Pancreas (tissue), 10 donors: Measurements from ENCODE around the gene MLF1. TPM values are rescaled to one million over a fixed set of nuclear protein-coding genes. Genes with fewer than 3 reads are reported as not detected.

ENCODE experiments used
- ATAC-seq, 4 donors: fragments of 200-7000 bp; cut with Tn5 transposase; one replicate each; pipeline versions ENCODE4 v1.8.0 to v1.9.1; 2020; ENCODE audit warnings: mild to moderate bottlenecking in 4 of 4, moderate library complexity in 4 of 4
- DNase-seq, 6 donors: peaks; one replicate each; pipeline ENCODE4 v3.0.0-alpha.2; 2020
- FAIRE-seq: peaks from 2 replicates; lab custom pipeline; 2012; peaks lifted over from hg19 to GRCh38; lab: Jason Lieb, UNC
- H3K27ac ChIP-seq, 4 donors: fragments of 200-600 bp; sonication (generic); 1 replicate in 3 of 4; 2 replicates in 1 of 4; pipeline versions ENCODE4 v1.5.0 to v1.8.0; 2020
- H3K27me3 ChIP-seq, 4 donors: fragments of 200-600 bp; one replicate each; pipeline ENCODE4 v1.8.0; 2021
- H3K36me3 ChIP-seq, 3 donors: fragments of 200-600 bp; sonication (generic) in 1 of 3; one replicate each; pipeline versions ENCODE4 v1.5.0 to v1.8.0; 2020 to 2021
- H3K4me1 ChIP-seq, 3 donors: fragments of 200-600 bp; one replicate each; pipeline ENCODE4 v1.8.0; 2021
- H3K4me3 ChIP-seq, 4 donors: fragments of 200-600 bp; sonication (generic) in 2 of 4; one replicate each; pipeline versions ENCODE4 v1.5.0 to v1.8.0; 2020 to 2021
- H3K9me3 ChIP-seq, 4 donors: fragments of 200-600 bp; one replicate each; pipeline ENCODE4 v1.8.0; 2021
- CTCF ChIP-seq, 4 donors: fragments of 200-600 bp; sonication (generic) in 3 of 4; IDR thresholded peaks; one replicate each; pipeline versions ENCODE4 v1.5.0 to v1.8.0; 2021; ENCODE audit warnings: antibody characterized with exemption in 4 of 4
- WGBS, 2 donors: extraction: QIAGEN DNeasy Blood & Tissue Kit; methylation state at CpG; one replicate each; pipeline ENCODE4 v1.1.7; 2013; 5-methylcytosine and 5-hydroxymethylcytosine counted together
- intact Hi-C, 3 donors: fragments of 100-400 bp; cut with DNase I; formaldehyde crosslinking; loops; one replicate each; pipeline versions ENCODE4 v1.11.1 to v1.14.2; 2022
- polyA plus RNA-seq, 2 donors: library from polyadenylated mRNA; stranded (reverse); fragments of 200-250 nt; gene quantifications; one replicate each; pipeline ENCODE4 v1.2.3, GENCODE V29; 2013
- total RNA-seq, 6 donors: library from RNA; stranded (reverse); fragmentation: NEBNext Ultra II Directional in 4 of 6; extraction: Animal tissue kit (Norgen Biotek cat#: 25700) in 4 of 6; gene quantifications; one replicate each; pipeline versions ENCODE4 v1.2.1 to v1.2.4, GENCODE V29; 2021 to 2023
- donor health status: healthy with polysubstance abuse.
- donor health status: DM: no; HTN: no; CAD: no; lungs with moderate emphysema.
- donor health status: DM: no; HTN: no; CAD: no.
- donor health status: control.
- donor health status: control.
- donor health status: Bipolar disorder and iron deficiency.
- donor health status: DM: yes; HTN: yes; CAD: no.
- donor health status: DM: no; HTN: no; CAD: no.
- donor health status: DM: no; HTN: no; CAD: no.
- donor health status: DM: yes; HTN: yes; CAD: no.

The MLF1 gene
- total and polyA plus RNA-seq, 8 donors, result 1.2 to 12.0 (median 3.6) TPM

- no peak for TF ChIP-seq CTCF (IDR thresholded peaks at IDR 0.05)
- intact Hi-C loops, result no loop called here
- WGBS, 2 donors, result 88 to 89% methylated on average over 5 to 6 of the region's 6 CpGs
Measured at GRCh38 chr3:158565076-158565475, 5.9 kb upstream of the MLF1 start.

GRCh38 chr3:158568784-158569183 lies 2.2 kb upstream of the MLF1 start:
- DNase-seq, result no peak
- FAIRE-seq, result no peak
- ATAC-seq, result no peak
- Histone ChIP-seq H3K36me3 (no peaks in the 10 kb centered on the region), H3K4me1 (no peaks in the 10 kb centered on the region), H3K27ac (no peak overlapping the region), H3K9me3 (no peaks in the 10 kb centered on the region), H3K27me3 (no peaks in the 10 kb centered on the region), H3K4me3 (no peak overlapping the region)
- WGBS, 2 donors, result 73 to 82% methylated on average over 3 of the region's 3 CpGs
- intact Hi-C loops, result no loop called here
- TF ChIP-seq CTCF (IDR thresholded peaks at IDR 0.05), result no peak

More at GRCh38 chr3:158565076-158565475, 5.9 kb upstream of the MLF1 start:
- Histone ChIP-seq H3K4me3 (no peak overlapping the region), H3K27me3 (no peaks in the 10 kb centered on the region), H3K4me1 (no peaks in the 10 kb centered on the region), H3K27ac (no peak overlapping the region), H3K36me3 (no peaks in the 10 kb centered on the region), H3K9me3 (peaks cover 0 to 3% (median 0%) of the 10 kb centered on the region in 4 donors)
- FAIRE-seq (no peak), DNase-seq (no peak), ATAC-seq (no peak)

- DNase-seq (no peak), FAIRE-seq (no peak), ATAC-seq (no peak)
- H3K27me3 ChIP-seq, result no peaks in the 10 kb centered on the region
- TF ChIP-seq CTCF (IDR thresholded peaks at IDR 0.05), result no peak
- intact Hi-C loops, result no loop called here
- no peaks in the 10 kb centered on the region for H3K9me3 ChIP-seq
- H3K4me1 ChIP-seq, result no peaks in the 10 kb centered on the region
- H3K27ac ChIP-seq, result no peak overlapping the region
- WGBS, 2 donors, result 38 to 52% methylated on average over 3 of the region's 3 CpGs
- H3K36me3 ChIP-seq, result no peaks in the 10 kb centered on the region
- no peak overlapping the region for H3K4me3 ChIP-seq
Measured at GRCh38 chr3:158569794-158570193, 1.2 kb upstream of the MLF1 start.

GRCh38 chr3:158571969-158572765 lies 1.2 kb downstream of the MLF1 start:
- ATAC-seq (no peak), FAIRE-seq (no peak), DNase-seq (peak in 1 of 6 donors; percentile 36)
- H3K27ac ChIP-seq, result no peak overlapping the region
- H3K36me3 ChIP-seq, result no peaks in the 10 kb centered on the region
- H3K4me1 ChIP-seq, result no peaks in the 10 kb centered on the region
- no peaks in the 10 kb centered on the region for H3K27me3 ChIP-seq
- no peak for TF ChIP-seq CTCF (IDR thresholded peaks at IDR 0.05)
- 91 to 97% methylated on average over 15 to 16 of the region's 16 CpGs for WGBS, 2 donors
- intact Hi-C loops, result no loop called here
- no peaks in the 10 kb centered on the region for H3K9me3 ChIP-seq
- no peak overlapping the region for H3K4me3 ChIP-seq

- 86 to 88% methylated on average over 8 of the region's 8 CpGs for WGBS, 2 donors
- no peak for TF ChIP-seq CTCF (IDR thresholded peaks at IDR 0.05)
- intact Hi-C loops, result no loop called here
- no peak for ATAC-seq
- H3K9me3 ChIP-seq, result no peaks in the 10 kb centered on the region
- no peaks in the 10 kb centered on the region for H3K36me3 ChIP-seq
- no peaks in the 10 kb centered on the region for H3K4me1 ChIP-seq
- no peak for FAIRE-seq
- DNase-seq, result peak in 1 of 6 donors; percentile 19
- no peak overlapping the region for H3K4me3 ChIP-seq
- no peaks in the 10 kb centered on the region for H3K27me3 ChIP-seq
- H3K27ac ChIP-seq, result no peak overlapping the region
Measured at GRCh38 chr3:158572766-158573060, 1.7 kb downstream of the MLF1 start.
